MCF 10A (cell line): ENCODE data around the gene KCNS3. TPM values are rescaled to one million over a fixed set of nuclear protein-coding genes. Genes with fewer than 3 reads are reported as not detected.
"Not testable (repeated sequence)": the region's sequence is repeated elsewhere in the genome, so short reads cannot be mapped to it uniquely, and the experiment has no call there.

Source experiments
- BruUV-seq: library from RNA; stranded (reverse); fragments of 400-500 nt; replicated peaks from 2 replicates; lab custom pipeline; 2021; lab: Mats Ljungman, UMichigan
- CTCF ChIA-PET: fragments of 300-600 bp; sonication (Branson Sonifier 250); formaldehyde crosslinking; extraction: SDS; loops from one replicate; lab custom pipeline; 2021; ENCODE audit warnings: antibody characterized with exemption, inconsistent platforms; lab: Yijun Ruan, JAX
- POLR2A ChIA-PET: fragments of 300-600, 350-650 bp; sonication (Branson Sonifier 250); formaldehyde crosslinking; extraction: SDS; loops from one replicate; lab custom pipeline; 2020; ENCODE audit warnings: antibody characterized with exemption, inconsistent platforms; lab: Yijun Ruan, JAX
- DNase-seq: peaks from one replicate; pipeline ENCODE4 v3.0.0-alpha.2; 2018; ENCODE audit not compliant: unreplicated experiment
- H3K27ac Mint-ChIP-seq: one replicate; pipeline ENCODE4 v1.8.0; 2022; ENCODE audit warnings: mild to moderate bottlenecking, low read depth, mixed read lengths; ENCODE audit not compliant: unreplicated experiment
- H3K27me3 Mint-ChIP-seq: one replicate; pipeline ENCODE4 v1.8.0; 2022; ENCODE audit warnings: mixed read lengths; ENCODE audit not compliant: insufficient read depth, unreplicated experiment
- H3K36me3 Mint-ChIP-seq: one replicate; pipeline ENCODE4 v1.8.0; 2022; ENCODE audit warnings: mild to moderate bottlenecking, moderate library complexity, mixed read lengths; ENCODE audit not compliant: insufficient read depth, unreplicated experiment
- H3K4me1 Mint-ChIP-seq: one replicate; pipeline ENCODE4 v1.8.0; 2022; ENCODE audit warnings: mixed read lengths; ENCODE audit not compliant: insufficient read depth, unreplicated experiment
- H3K4me3 Mint-ChIP-seq: one replicate; pipeline ENCODE4 v1.8.0; 2022; ENCODE audit warnings: mild to moderate bottlenecking, moderate library complexity, mixed read lengths; ENCODE audit not compliant: unreplicated experiment
- H3K9me3 Mint-ChIP-seq: one replicate; pipeline ENCODE4 v1.8.0; 2022; ENCODE audit warnings: mixed read lengths; ENCODE audit not compliant: unreplicated experiment
- CTCF ChIP-seq: fragments of 200-600 bp; IDR thresholded peaks from one replicate; pipeline ENCODE4 v1.8.0; 2022; ENCODE audit warnings: antibody characterized with exemption, mild to moderate bottlenecking; ENCODE audit not compliant: unreplicated experiment
- intact Hi-C: fragments of 100-400 bp; cut with micrococcal nuclease; formaldehyde crosslinking; loops from 2 replicates; pipeline ENCODE4 v1.14.1; 2022
- total RNA-seq: library from RNA; stranded (reverse); gene quantifications from 2 replicates; pipeline ENCODE4 v1.2.3, GENCODE V29; 2022

Gene KCNS3
- total RNA-seq, 1 experiment from 2014 or later: 0.84 TPM

GRCh38 chr2:17962876-17963275, 84.4 kb downstream of the KCNS3 start:
- DNase-seq: peak; percentile 22
- peaks cover 6% of the 10 kb centered on the region for H3K4me1 Mint-ChIP-seq
- H3K27ac Mint-ChIP-seq: no peak overlapping the region
- ChIA-PET CTCF (no interaction called here), POLR2A (no interaction called here)
- no peak for TF ChIP-seq CTCF
- H3K9me3 Mint-ChIP-seq: peaks cover 8% of the 10 kb centered on the region
- no peaks in the 10 kb centered on the region for H3K36me3 Mint-ChIP-seq
- H3K27me3 Mint-ChIP-seq: no peaks in the 10 kb centered on the region
- BruUV-seq: no TSS peak
- H3K4me3 Mint-ChIP-seq: no peak overlapping the region
- intact Hi-C loops: no loop called here

- H3K36me3 Mint-ChIP-seq, H3K9me3 Mint-ChIP-seq, H3K4me3 Mint-ChIP-seq, intact Hi-C loops, H3K27me3 Mint-ChIP-seq, H3K27ac Mint-ChIP-seq, POLR2A ChIA-PET, H3K4me1 Mint-ChIP-seq, DNase-seq, BruUV-seq, CTCF ChIA-PET: not testable (repeated sequence)
These were observed 85.1 kb downstream of the KCNS3 start for GRCh38 chr2:17963571-17963970.

- ChIA-PET CTCF (no interaction called here), POLR2A (no interaction called here)
- TF ChIP-seq CTCF: no peak
- Mint-ChIP-seq H3K4me1 (peaks cover 6% of the 10 kb centered on the region), H3K36me3 (no peaks in the 10 kb centered on the region), H3K27me3 (no peaks in the 10 kb centered on the region), H3K4me3 (no peak overlapping the region), H3K9me3 (peaks cover 8% of the 10 kb centered on the region), H3K27ac (no peak overlapping the region)
- BruUV-seq: no TSS peak
- intact Hi-C loops: no loop called here
- no peak for DNase-seq
These were observed 86.7 kb downstream of the KCNS3 start for GRCh38 chr2:17965196-17965595.

- CTCF ChIA-PET: interaction anchor here (0.5 to 0.7 kb wide), 2 partner anchors 83 to 104 kb away, joined by 3 read pairs; no protein-coding TSS in a partner anchor
- Mint-ChIP-seq H3K4me1 (peaks cover 6% of the 10 kb centered on the region), H3K27me3 (no peaks in the 10 kb centered on the region), H3K36me3 (no peaks in the 10 kb centered on the region), H3K27ac (no peak overlapping the region), H3K4me3 (no peak overlapping the region), H3K9me3 (peaks cover 8% of the 10 kb centered on the region)
- TF ChIP-seq CTCF: no peak
- BruUV-seq: no TSS peak
- intact Hi-C loops: no loop called here
- POLR2A ChIA-PET: no interaction called here
- DNase-seq: no peak
These were observed 88.3 kb downstream of the KCNS3 start for GRCh38 chr2:17966798-17967197.

GRCh38 chr2:17969661-17970060, 91.2 kb downstream of the KCNS3 start:
- Mint-ChIP-seq H3K27me3 (no peaks in the 10 kb centered on the region), H3K9me3 (no peaks in the 10 kb centered on the region), H3K4me3 (no peak overlapping the region), H3K36me3 (no peaks in the 10 kb centered on the region), H3K4me1 (no peaks in the 10 kb centered on the region), H3K27ac (no peak overlapping the region)
- DNase-seq: no peak
- ChIA-PET CTCF (interaction anchor here (0.7 kb wide), 2 partner anchors 13 to 25 kb away, joined by 3 read pairs; no protein-coding TSS in a partner anchor), POLR2A (no interaction called here)
- intact Hi-C loops: no loop called here
- no peak for TF ChIP-seq CTCF
- no TSS peak for BruUV-seq
